ENCODE data around the gene HRAS. TPM values are rescaled to one million over a fixed set of nuclear protein-coding genes. Genes with fewer than 3 reads are reported as not detected.
A peak's percentile ranks its signal among the peaks of the same experiment; 100 is the strongest.

HRAS gene
- polyA plus RNA-seq, 1 of the 3 experiments (the other 2 are of a cell fraction): 217 TPM

DNA sequence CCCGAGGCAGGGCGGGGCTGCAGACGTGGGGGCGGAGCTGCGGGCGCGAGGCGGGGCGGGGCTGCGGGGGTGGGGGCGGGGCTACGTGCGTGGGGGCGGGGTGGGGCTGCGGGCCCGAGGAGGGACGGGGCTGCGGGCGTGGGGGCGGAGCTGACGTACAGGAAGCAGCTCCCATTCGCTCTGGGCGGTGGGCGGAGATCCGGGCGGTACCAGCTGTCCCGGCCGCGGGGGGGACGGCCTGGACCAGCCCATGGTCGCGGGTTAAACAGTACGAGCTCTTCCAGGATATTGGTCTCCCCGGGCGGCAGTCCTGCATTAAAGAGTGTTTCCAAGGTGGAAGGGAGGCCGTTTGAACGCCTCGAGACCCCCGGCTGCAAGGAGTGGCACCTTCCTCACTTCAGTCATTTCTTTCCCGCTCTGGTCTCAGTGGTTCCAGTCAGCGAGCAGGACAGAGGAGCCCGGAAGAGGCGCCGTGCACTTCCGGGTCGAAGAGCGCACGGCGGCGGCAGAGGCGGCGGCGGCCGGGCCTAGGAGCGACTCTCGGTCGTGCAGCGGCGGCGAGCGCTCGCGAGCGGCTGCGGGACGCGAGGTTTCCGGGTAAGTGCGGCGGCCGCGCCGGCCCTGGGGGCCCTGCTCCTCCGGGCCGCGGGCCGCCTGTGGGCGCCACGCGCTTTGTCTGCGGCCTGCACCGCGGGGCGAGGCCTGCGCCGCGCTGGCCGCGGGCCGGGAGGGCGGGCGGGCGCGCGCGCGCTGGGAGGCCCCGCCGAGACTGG is 40.8 kb upstream of the HRAS start, which contains the start of gene PHRF1 (continued):
- TF ChIP-seq CTCF (IDR thresholded peaks at IDR 0.05) (no peak), RCOR1 (IDR thresholded peaks at IDR 0.05; ENCODE audit: low read length) (no peak), RXRA (IDR thresholded peaks at IDR 0.05; ENCODE audit: borderline replicate concordance, low read depth) (no peak), CHD2 (IDR thresholded peaks at IDR 0.05; ENCODE audit: low read length, partially characterized antibody) (no peak), ELF1 (IDR thresholded peaks at IDR 0.05) (peak; percentile 88), PBX3 (IDR thresholded peaks at IDR 0.05) (0 out of 2 replicates have a peak, but pooled peaks have one; percentile 3), TAF1 (IDR thresholded peaks at IDR 0.05; ENCODE audit: borderline replicate concordance, low read depth, low read length) (peak; percentile 97), POLR2AphosphoS5 (IDR thresholded peaks at IDR 0.05; ENCODE audit: low read depth, low read length) (peak; percentile 72; the same call in 1 of the 2 replicates), ZBTB33 (IDR thresholded peaks at IDR 0.05; ENCODE audit: borderline replicate concordance, low read depth) (no peak), YY1 (IDR thresholded peaks at IDR 0.05; ENCODE audit: low read depth) (no peak), EP300 (IDR thresholded peaks at IDR 0.05; ENCODE audit: borderline replicate concordance in 1 of 2, low read depth in 1 of 2, low read length in 1 of 2) (peak in 1 of 2 experiments; percentile 49; a peak in 1 of 4 replicates), SIN3A (IDR thresholded peaks at IDR 0.05; ENCODE audit: borderline replicate concordance, low read depth, low read length) (peak; percentile 48; the same call in 1 of the 2 replicates), NRF1 (IDR thresholded peaks at IDR 0.05; ENCODE audit: low read depth, low read length) (no peak), FOXM1 (IDR thresholded peaks at IDR 0.05; ENCODE audit: low read depth) (no peak), TEAD4 (IDR thresholded peaks at IDR 0.05; ENCODE audit: borderline replicate concordance, insufficient read depth) (no peak), EZH2phosphoT487 (IDR thresholded peaks at IDR 0.05; ENCODE audit: borderline replicate concordance, low read depth) (no peak), MEF2A (IDR thresholded peaks at IDR 0.05; ENCODE audit: borderline replicate concordance, low read depth) (no peak), GATA2 (CRISPR knock-in tag; IDR thresholded peaks at IDR 0.05) (no peak), GABPA (IDR thresholded peaks at IDR 0.05; ENCODE audit: low read depth) (peak; percentile 90), MXI1 (IDR thresholded peaks at IDR 0.05; ENCODE audit: low read depth, low read length) (peak; percentile 31; the same call in 1 of the 2 replicates)
- TF ChIP-seq, protein P1, sequence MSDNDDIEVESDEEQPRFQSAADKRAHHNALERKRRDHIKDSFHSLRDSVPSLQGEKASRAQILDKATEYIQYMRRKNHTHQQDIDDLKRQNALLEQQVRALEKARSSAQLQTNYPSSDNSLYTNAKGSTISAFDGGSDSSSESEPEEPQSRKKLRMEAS (IDR thresholded peaks at IDR 0.05; ENCODE audit: low read depth): peak; percentile 59; the same call in 1 of the 2 replicates
- TF ChIP-seq, protein P2, sequence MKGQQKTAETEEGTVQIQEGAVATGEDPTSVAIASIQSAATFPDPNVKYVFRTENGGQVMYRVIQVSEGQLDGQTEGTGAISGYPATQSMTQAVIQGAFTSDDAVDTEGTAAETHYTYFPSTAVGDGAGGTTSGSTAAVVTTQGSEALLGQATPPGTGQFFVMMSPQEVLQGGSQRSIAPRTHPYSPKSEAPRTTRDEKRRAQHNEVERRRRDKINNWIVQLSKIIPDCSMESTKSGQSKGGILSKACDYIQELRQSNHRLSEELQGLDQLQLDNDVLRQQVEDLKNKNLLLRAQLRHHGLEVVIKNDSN (IDR thresholded peaks at IDR 0.05; ENCODE audit: borderline replicate concordance, low read depth): no peak
